Mucosa of descending colon (tissue), 3 donors: ENCODE results near the gene CD55. TPM values are rescaled to one million over a fixed set of nuclear protein-coding genes. Genes with fewer than 3 reads are reported as not detected.

ENCODE experiments used
- ATAC-seq: fragments of 200-7000 bp; cut with Tn5 transposase; one replicate; pipeline ENCODE4 v1.9.1; 2020; ENCODE audit warnings: mild to moderate bottlenecking, moderate library complexity
- DNase-seq, 3 donors: peaks; one replicate each; pipeline ENCODE4 v3.0.0-alpha.2; 2020
- H3K36me3 ChIP-seq: fragments of 200-600 bp; one replicate; pipeline ENCODE4 v1.8.0; 2021; ENCODE audit warnings: low read depth, mild to moderate bottlenecking
- H3K4me1 ChIP-seq: fragments of 200-600 bp; one replicate; pipeline ENCODE4 v1.8.0; 2021; ENCODE audit warnings: low read depth, mild to moderate bottlenecking
- H3K4me3 ChIP-seq: fragments of 200-600 bp; one replicate; pipeline ENCODE4 v1.8.0; 2021; ENCODE audit warnings: mild to moderate bottlenecking
- H3K9me3 ChIP-seq: fragments of 200-600 bp; one replicate; pipeline ENCODE4 v1.8.0; 2021; ENCODE audit warnings: mild to moderate bottlenecking
- CTCF ChIP-seq: fragments of 200-600 bp; IDR thresholded peaks from one replicate; pipeline ENCODE4 v1.8.0; 2022; ENCODE audit warnings: antibody characterized with exemption, mild to moderate bottlenecking
- intact Hi-C, 2 donors: fragments of 100-400 bp; cut with DNase I in 1 of 2; cut with micrococcal nuclease in 1 of 2; formaldehyde crosslinking; loops; one replicate each; pipeline versions ENCODE4 v1.11.0 to v1.11.1; 2022; cut with DNase I, micrococcal nuclease
- total RNA-seq, 3 donors: library from RNA; stranded (reverse); fragmentation: NEBNext Ultra II Directional in 2 of 3; extraction: Animal tissue kit (Norgen Biotek cat#: 25700) in 2 of 3; gene quantifications; one replicate each; pipeline versions ENCODE4 v1.2.1 to v1.2.4, GENCODE V29; 2021 to 2023
- donor health status: DM: no; HTN: no; CAD: no; lungs with moderate emphysema.
- donor health status: DM: no; HTN: no; CAD: no.
- donor health status: DM: no; HTN: yes; CAD: no.

CD55 gene
- total RNA-seq, 3 donors from 2014 or later = 40.1 to 53.0 (median 50.8) TPM

- no peak for DNase-seq
- Histone ChIP-seq H3K9me3 (peaks cover 5% of the 10 kb centered on the region), H3K4me1 (no peaks in the 10 kb centered on the region), H3K36me3 (no peaks in the 10 kb centered on the region), H3K4me3 (no peak overlapping the region)
- no peak for TF ChIP-seq CTCF
- peak; percentile 19 for ATAC-seq
- intact Hi-C loops = no loop called here
These were observed 24.4 kb downstream of the CD55 start for GRCh38 chr1:207345644-207346477.

GRCh38 chr1:207346513-207346912, 25.0 kb downstream of the CD55 start:
- intact Hi-C loops = no loop called here
- Histone ChIP-seq H3K36me3 (no peaks in the 10 kb centered on the region), H3K4me1 (no peaks in the 10 kb centered on the region), H3K9me3 (peaks cover 5% of the 10 kb centered on the region), H3K4me3 (no peak overlapping the region)
- ATAC-seq (peak; percentile 27), DNase-seq (no peak)
- TF ChIP-seq CTCF = no peak

GRCh38 chr1:207349979-207350378, 28.5 kb downstream of the CD55 start:
- H3K9me3 ChIP-seq = peaks cover 5% of the 10 kb centered on the region
- no peak for ATAC-seq
- H3K4me3 ChIP-seq = no peak overlapping the region
- no peaks in the 10 kb centered on the region for H3K36me3 ChIP-seq
- TF ChIP-seq CTCF = no peak
- no peak for DNase-seq
- intact Hi-C loops = no loop called here
- H3K4me1 ChIP-seq = no peaks in the 10 kb centered on the region

GRCh38 chr1:207352554-207352953, 31.1 kb downstream of the CD55 start:
- peaks cover 5% of the 10 kb centered on the region for H3K9me3 ChIP-seq
- no peak overlapping the region for H3K4me3 ChIP-seq
- H3K36me3 ChIP-seq = no peaks in the 10 kb centered on the region
- intact Hi-C loops = no loop called here
- no peak for TF ChIP-seq CTCF
- DNase-seq (no peak), ATAC-seq (no peak)
- H3K4me1 ChIP-seq = no peaks in the 10 kb centered on the region

- no peak for ATAC-seq
- H3K9me3 ChIP-seq = no peaks in the 10 kb centered on the region
These were observed 33.6 kb downstream of the CD55 start for GRCh38 chr1:207355060-207355459.

More at GRCh38 chr1:207355060-207355459, 33.6 kb downstream of the CD55 start:
- DNase-seq = no peak
- Histone ChIP-seq H3K4me1 (no peaks in the 10 kb centered on the region), H3K4me3 (no peak overlapping the region), H3K36me3 (no peaks in the 10 kb centered on the region)
- no peak for TF ChIP-seq CTCF
- intact Hi-C loops = no loop called here
